ENCODE data around the gene EPDR1.
"Not testable (repeated sequence)": the region's sequence is repeated elsewhere in the genome, so short reads cannot be mapped to it uniquely, and the experiment has no call there.

The EPDR1 gene

GRCh38 chr7:37930226-37930948, 9.9 kb downstream of the EPDR1 start:
- peak; percentile 47 for DNase-seq

GRCh38 chr7:37932543-37932942, 12.1 kb downstream of the EPDR1 start:
- no peak for DNase-seq

GRCh38 chr7:37933018-37933566, 12.7 kb downstream of the EPDR1 start:
- no peak for DNase-seq

DNA sequence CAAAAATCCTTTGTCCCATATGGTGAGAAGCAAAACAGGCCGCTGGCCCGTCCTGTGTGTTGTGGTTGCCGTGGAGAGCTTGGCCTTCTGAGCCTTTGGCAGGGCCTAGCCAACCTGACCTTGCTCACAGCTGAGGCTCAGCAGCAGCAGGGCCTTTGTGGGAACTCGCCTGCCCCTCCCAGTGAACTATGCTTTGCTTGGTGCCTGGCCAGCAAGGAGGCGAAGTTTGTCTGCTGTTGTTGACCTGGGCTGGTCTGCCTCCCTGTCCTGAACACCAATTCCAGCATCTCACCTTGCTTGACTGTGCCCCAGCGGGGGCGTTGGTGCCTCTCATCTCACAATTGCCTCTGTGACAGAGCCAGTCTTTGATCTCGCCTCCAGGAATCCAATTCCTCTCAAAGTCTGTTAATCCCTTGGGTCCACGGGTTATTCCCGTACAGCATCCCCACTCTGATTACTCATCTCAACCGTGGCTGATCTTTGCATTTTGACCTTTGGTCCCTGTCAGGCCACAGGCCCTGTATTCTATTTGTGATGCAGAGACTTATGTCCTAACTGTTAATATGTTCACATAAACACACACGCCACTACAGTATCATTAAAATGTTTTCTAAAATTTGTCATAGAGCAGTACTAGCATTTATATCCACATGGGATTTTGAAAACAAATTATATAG, 22.6 kb downstream of the EPDR1 start:
- no peak for DNase-seq

GRCh38 chr7:37943905-37944736, 23.7 kb downstream of the EPDR1 start:
- DNase-seq = peak; percentile 2

- no peak for DNase-seq
Observed at GRCh38 chr7:37944737-37945054, 24.3 kb downstream of the EPDR1 start.

GRCh38 chr7:37945336-37945735, 24.9 kb downstream of the EPDR1 start:
- DNase-seq = peak; percentile 55

DNA sequence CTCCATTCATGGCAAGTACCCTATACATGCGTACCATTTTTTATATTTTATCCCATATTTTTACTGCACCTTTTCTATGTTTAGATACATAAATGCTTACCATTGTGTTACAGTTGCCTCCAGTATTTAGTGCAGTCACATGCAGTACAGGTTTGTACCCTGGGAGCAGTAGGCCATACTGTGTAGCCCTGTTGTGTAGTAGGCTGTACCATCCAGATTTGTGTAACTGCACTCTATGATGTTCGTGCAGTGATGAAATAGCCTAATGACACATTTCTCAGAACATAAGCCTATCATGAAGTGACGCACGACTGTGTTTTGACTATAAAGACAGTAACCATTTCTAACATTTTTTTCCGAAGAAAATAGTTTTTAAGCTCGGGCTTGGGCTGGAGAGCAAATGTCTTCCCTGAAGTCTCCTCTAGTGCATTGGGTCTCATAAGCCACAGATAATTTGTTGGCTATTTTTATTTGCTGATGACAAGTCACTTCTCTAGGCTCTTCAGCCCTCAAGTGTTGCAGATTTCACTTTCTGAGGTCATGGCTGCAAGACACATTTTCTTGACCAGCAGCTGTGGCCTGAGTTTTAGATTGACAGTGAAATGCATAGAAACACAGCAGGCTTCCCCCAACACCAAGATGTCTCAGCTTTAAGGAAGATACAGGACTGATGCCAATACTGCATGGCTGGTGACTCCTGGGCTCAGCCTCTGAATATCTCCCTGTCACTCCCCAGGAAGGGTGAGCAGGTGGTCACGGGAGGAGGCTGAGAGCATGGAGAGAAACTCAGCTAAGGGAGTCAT, 26.9 kb downstream of the EPDR1 start:
- no peak for DNase-seq

GRCh38 chr7:37947941-37948210, 27.4 kb downstream of the EPDR1 start:
- DNase-seq = no peak

- no peak for DNase-seq
Observed at GRCh38 chr7:37952240-37952639, 31.8 kb downstream of the EPDR1 start.

DNA sequence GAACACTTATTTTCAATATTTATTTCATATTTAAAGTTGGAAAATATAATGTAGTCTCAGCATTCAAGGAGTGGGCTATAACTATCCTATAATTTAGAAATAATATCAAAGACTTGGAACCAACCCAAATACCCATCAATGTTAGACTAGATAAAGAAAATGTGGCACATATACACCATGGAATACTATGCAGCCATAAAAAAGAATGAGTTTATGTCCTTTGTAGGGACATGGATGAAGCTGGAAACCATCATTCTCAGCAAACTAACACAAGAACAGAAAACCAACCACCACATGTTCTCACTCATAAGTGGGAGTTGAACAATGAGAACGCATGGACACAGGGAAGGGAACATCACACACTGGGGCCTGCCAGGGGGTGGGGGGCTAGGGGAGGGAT, 33.8 kb downstream of the EPDR1 start:
- not testable (repeated sequence) for DNase-seq

GRCh38 chr7:37956791-37957190, 36.4 kb downstream of the EPDR1 start:
- no peak for DNase-seq

- no peak for DNase-seq
Observed at GRCh38 chr7:37957221-37957970, 37.0 kb downstream of the EPDR1 start.

GRCh38 chr7:37960483-37960882, 40.0 kb downstream of the EPDR1 start:
- DNase-seq = peak; percentile 3

DNA sequence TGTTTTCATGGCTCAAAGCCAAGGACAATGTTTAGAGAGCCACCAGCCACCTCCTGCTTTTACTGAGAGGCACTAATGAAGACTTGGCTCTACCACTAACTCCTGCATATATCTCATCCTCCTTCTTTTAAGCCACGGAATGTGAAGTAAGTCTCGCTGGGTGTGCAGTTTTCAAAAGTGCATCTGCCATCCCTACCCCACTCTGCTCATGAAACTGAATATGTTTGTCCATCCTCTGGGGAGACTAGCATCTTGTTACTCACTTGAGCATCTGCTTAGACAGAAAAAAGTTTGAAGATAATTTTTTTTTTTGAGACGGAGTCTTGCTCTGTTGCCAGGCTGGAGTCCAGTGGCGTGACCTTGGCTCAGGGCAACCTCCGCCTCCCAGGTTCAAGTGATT, 40.8 kb downstream of the EPDR1 start:
- DNase-seq = no peak

- DNase-seq = no peak
Observed at GRCh38 chr7:37964196-37964595, 43.8 kb downstream of the EPDR1 start.

GRCh38 chr7:37970211-37970610, 49.8 kb downstream of the EPDR1 start:
- no peak for DNase-seq

DNA sequence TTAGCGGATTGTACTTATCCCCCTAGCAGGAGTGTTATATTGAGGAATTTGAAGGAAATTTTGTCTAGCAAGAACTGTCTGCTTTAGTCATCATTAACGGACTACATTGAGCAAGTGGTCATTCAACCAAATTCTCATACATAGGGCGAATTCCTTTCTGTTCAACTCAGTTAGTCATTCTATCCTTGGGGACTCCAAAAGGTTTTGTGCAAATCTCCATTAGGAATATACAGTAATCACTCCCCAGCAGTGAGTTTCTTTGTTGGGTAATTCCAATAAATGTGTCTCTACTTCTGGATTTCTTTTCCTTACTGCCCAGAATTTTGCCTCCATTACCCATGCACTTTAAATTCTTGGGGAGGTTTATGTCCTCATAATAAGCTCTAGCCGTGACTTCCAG, 51.1 kb downstream of the EPDR1 start:
- peak; percentile 52 for DNase-seq

DNA sequence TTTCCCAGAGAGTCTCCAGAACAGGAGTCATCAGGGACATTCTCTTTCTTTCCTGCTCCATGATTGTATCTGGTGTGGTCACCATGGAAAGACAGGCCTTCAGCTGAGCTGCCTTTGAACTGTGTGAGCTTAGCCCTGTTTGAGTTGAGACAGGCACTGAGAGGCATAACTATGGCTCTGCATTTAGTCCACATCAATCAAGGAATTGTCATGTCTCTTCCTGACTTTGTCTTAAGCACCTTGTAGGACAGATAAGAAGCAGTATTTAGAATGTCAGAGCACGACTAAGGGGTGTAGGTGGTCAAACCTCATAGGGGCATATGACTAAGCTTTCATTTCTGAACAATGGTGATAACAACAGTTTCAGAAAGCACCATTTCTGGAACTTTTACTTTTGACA, 53.5 kb downstream of the EPDR1 start:
- DNase-seq = no peak

DNA sequence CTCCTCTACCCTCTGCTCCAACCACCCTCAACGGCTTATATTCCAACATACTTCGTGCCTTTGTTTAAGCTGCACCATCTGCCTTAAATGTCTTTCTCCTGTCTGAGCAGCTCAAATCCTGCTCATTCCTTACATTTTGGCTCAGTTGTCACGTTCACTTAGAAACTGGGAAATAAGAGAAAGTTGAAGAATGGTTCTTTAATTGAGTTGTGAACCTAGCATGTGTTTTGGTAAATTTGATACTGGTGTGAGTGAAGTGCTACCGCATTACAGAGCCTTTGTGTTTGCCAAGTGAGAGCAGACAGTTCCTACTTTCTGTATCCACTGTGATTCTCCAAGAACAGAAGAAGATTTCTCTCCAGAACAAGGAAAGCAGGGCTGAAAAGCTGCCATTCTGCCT, 54.3 kb downstream of the EPDR1 start:
- no peak for DNase-seq

DNA sequence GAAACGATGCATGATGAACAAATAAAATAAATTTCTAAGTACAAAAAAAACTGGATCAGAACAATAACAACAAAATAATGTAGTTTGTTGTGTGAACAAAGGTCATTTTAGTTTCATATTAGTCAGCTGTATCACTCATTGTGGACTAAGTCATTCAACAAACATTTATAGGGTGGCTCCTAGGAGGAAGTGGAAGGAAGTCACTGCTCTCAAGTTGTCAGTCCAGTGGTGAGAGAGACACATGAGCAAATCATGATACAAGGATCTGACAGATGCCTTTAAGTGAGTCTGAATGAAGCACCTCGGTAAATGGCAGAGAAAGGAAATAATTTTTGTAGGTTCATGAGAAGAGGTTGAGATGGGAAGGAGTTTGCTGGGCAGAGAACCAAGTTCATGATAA, 56.8 kb downstream of the EPDR1 start:
- DNase-seq = no peak

DNA sequence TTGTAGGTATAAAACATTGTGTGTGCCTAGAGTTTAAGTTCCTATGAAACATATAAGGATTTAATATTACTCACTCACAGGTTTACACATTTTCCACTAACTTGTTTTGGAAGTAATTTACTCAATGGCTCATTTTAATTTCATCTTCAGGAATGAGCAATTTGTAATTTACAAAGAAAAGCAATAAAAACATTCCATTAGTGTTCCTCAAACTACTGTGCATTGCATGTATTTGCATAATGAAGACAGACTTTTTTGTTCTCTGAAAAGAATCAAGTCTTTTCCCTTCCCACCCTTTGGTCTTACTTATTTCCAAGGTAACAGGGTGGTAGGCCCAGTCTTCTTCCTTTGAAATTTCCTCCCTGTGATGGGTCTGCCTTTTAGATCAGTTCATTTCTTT, 61.2 kb downstream of the EPDR1 start:
- DNase-seq = no peak
